Prostate gland (tissue), 2 donors: Measurements from ENCODE around the gene GULP1.

Experiments used
- POLR2A ChIP-seq: fragments of 450-650 bp; IDR thresholded peaks from one replicate; pipeline ENCODE4 v1.6.1; 2016; ENCODE audit warnings: antibody characterized with exemption, mild to moderate bottlenecking
- POLR2AphosphoS5 ChIP-seq: sonication (generic); formaldehyde crosslinking; IDR thresholded peaks from one replicate; pipeline ENCODE4 v1.6.1; 2017; ENCODE audit warnings: antibody characterized with exemption
- TF ChIP-seq, protein P1 (sequence below), 4 experiments: fragments of 200-600 bp in 2 of 4; fragments of 450-650 bp in 2 of 4; sonication (generic) in 2 of 4; IDR thresholded peaks; 1 replicate in 3 of 4; 2 replicates in 1 of 4; pipeline ENCODE4 v1.5.1; 2016 to 2019; ENCODE audit warnings: antibody characterized with exemption in 4 of 4, mild to moderate bottlenecking in 2 of 4, moderate library complexity in 2 of 4

GRCh38 chr2:188245230-188245629, 46.4 kb upstream of the GULP1 start:
- TF ChIP-seq, protein P1, sequence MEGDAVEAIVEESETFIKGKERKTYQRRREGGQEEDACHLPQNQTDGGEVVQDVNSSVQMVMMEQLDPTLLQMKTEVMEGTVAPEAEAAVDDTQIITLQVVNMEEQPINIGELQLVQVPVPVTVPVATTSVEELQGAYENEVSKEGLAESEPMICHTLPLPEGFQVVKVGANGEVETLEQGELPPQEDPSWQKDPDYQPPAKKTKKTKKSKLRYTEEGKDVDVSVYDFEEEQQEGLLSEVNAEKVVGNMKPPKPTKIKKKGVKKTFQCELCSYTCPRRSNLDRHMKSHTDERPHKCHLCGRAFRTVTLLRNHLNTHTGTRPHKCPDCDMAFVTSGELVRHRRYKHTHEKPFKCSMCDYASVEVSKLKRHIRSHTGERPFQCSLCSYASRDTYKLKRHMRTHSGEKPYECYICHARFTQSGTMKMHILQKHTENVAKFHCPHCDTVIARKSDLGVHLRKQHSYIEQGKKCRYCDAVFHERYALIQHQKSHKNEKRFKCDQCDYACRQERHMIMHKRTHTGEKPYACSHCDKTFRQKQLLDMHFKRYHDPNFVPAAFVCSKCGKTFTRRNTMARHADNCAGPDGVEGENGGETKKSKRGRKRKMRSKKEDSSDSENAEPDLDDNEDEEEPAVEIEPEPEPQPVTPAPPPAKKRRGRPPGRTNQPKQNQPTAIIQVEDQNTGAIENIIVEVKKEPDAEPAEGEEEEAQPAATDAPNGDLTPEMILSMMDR (IDR thresholded peaks at IDR 0.05) = no peak
- TF ChIP-seq POLR2A (no peak), POLR2AphosphoS5 (no peak)
